IMR-90 (cell line): Measurements from ENCODE around the gene APOF.

Experiments used
- FOS ChIP-seq: fragments of 150-350 bp; IDR thresholded peaks from 2 replicates; pipeline ENCODE4 v1.6.1; 2016; ENCODE audit warnings: low read depth, low read length
- POLR2A ChIP-seq: IDR thresholded peaks from 2 replicates; pipeline ENCODE4 v1.6.1; 2012; ENCODE audit warnings: mild to moderate bottlenecking, low read depth, low read length
- TF ChIP-seq, protein P1 (sequence below): conservative IDR thresholded peaks from 2 replicates; pipeline ENCODE4 v1.5.1; 2012; ENCODE audit warnings: mild to moderate bottlenecking, low read depth, low read length, improper control_type of control experiment
- TF ChIP-seq, protein P2 (sequence below): fragments of 150-350 bp; IDR thresholded peaks from 2 replicates; pipeline ENCODE4 v1.6.1; 2016; ENCODE audit warnings: low read depth, mild to moderate bottlenecking, low read length, moderate library complexity, borderline replicate concordance

DNA sequence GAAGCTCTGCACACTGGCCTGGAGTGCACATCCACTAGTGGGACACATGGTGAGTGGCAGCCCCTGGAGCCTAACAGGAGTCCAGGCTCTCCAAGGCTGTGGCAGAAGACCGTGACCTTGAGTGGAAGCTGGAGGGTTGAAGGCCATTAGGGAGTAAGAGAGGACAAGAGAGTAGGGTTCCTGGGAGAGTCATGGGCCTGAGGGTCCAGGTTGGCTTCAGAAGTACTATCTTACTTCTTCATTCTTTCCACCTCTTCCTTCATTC is 23.6 kb downstream of the APOF start:
- TF ChIP-seq, protein P1, sequence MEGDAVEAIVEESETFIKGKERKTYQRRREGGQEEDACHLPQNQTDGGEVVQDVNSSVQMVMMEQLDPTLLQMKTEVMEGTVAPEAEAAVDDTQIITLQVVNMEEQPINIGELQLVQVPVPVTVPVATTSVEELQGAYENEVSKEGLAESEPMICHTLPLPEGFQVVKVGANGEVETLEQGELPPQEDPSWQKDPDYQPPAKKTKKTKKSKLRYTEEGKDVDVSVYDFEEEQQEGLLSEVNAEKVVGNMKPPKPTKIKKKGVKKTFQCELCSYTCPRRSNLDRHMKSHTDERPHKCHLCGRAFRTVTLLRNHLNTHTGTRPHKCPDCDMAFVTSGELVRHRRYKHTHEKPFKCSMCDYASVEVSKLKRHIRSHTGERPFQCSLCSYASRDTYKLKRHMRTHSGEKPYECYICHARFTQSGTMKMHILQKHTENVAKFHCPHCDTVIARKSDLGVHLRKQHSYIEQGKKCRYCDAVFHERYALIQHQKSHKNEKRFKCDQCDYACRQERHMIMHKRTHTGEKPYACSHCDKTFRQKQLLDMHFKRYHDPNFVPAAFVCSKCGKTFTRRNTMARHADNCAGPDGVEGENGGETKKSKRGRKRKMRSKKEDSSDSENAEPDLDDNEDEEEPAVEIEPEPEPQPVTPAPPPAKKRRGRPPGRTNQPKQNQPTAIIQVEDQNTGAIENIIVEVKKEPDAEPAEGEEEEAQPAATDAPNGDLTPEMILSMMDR = no peak
- TF ChIP-seq POLR2A (no peak), FOS (no peak)
- TF ChIP-seq, protein P2, sequence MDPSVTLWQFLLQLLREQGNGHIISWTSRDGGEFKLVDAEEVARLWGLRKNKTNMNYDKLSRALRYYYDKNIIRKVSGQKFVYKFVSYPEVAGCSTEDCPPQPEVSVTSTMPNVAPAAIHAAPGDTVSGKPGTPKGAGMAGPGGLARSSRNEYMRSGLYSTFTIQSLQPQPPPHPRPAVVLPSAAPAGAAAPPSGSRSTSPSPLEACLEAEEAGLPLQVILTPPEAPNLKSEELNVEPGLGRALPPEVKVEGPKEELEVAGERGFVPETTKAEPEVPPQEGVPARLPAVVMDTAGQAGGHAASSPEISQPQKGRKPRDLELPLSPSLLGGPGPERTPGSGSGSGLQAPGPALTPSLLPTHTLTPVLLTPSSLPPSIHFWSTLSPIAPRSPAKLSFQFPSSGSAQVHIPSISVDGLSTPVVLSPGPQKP = no peak
